LNCaP clone FGC (cell line): Measurements from ENCODE around the gene IL4.

Source experiments
- DNase-seq: peaks from one replicate; pipeline ENCODE4 v3.0.0-alpha.2; 2011; ENCODE audit warnings: low read depth
- H3K4me3 ChIP-seq: 2 replicates; pipeline ENCODE4 v1.5.1; 2011; ENCODE audit warnings: mild to moderate bottlenecking, low read depth, low read length, control low read depth
- TF ChIP-seq, protein P1 (sequence below): IDR thresholded peaks from 2 replicates; pipeline ENCODE4 v1.5.1; 2012; ENCODE audit warnings: mild to moderate bottlenecking; ENCODE audit not compliant: control insufficient read depth, insufficient read depth; ENCODE audit errors: extremely low read depth

The IL4 gene

GRCh38 chr5:132658381-132659302 is 15.1 kb upstream of the IL4 start:
- no peak overlapping the region for H3K4me3 ChIP-seq
- TF ChIP-seq, protein P1, sequence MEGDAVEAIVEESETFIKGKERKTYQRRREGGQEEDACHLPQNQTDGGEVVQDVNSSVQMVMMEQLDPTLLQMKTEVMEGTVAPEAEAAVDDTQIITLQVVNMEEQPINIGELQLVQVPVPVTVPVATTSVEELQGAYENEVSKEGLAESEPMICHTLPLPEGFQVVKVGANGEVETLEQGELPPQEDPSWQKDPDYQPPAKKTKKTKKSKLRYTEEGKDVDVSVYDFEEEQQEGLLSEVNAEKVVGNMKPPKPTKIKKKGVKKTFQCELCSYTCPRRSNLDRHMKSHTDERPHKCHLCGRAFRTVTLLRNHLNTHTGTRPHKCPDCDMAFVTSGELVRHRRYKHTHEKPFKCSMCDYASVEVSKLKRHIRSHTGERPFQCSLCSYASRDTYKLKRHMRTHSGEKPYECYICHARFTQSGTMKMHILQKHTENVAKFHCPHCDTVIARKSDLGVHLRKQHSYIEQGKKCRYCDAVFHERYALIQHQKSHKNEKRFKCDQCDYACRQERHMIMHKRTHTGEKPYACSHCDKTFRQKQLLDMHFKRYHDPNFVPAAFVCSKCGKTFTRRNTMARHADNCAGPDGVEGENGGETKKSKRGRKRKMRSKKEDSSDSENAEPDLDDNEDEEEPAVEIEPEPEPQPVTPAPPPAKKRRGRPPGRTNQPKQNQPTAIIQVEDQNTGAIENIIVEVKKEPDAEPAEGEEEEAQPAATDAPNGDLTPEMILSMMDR = no peak
- DNase-seq = no peak

DNA sequence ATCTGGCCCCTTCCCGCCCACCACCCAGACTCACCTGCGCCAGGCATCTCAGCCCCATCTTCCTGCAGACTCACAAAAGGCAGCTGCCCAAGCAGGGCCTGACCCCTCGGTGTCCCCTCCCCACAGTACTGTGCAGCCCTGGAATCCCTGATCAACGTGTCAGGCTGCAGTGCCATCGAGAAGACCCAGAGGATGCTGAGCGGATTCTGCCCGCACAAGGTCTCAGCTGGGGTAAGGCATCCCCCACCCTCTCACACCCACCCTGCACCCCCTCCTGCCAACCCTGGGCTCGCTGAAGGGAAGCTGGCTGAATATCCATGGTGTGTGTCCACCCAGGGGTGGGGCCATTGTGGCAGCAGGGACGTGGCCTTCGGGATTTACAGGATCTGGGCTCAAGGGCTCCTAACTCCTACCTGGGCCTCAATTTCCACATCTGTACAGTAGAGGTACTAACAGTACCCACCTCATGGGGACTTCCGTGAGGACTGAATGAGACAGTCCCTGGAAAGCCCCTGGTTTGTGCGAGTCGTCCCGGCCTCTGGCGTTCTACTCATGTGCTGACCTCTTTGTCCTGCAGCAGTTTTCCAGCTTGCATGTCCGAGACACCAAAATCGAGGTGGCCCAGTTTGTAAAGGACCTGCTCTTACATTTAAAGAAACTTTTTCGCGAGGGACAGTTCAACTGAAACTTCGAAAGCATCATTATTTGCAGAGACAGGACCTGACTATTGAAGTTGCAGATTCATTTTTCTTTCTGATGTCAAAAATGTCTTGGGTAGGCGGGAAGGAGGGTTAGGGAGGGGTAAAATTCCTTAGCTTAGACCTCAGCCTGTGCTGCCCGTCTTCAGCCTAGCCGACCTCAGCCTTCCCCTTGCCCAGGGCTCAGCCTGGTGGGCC is 13.9 kb upstream of the IL4 start:
- no peak overlapping the region for H3K4me3 ChIP-seq
- TF ChIP-seq, protein P1 = no peak
- DNase-seq = no peak

GRCh38 chr5:132661231-132662003 is 12.4 kb upstream of the IL4 start:
- no peak overlapping the region for H3K4me3 ChIP-seq
- TF ChIP-seq, protein P1 = peak; percentile 16; the same call in 1 of the 2 replicates
- DNase-seq = no peak

GRCh38 chr5:132662004-132662401 is 11.8 kb upstream of the IL4 start:
- no peak for DNase-seq
- H3K4me3 ChIP-seq = no peak overlapping the region
- TF ChIP-seq, protein P1 = no peak

- TF ChIP-seq, protein P1 = no peak
- H3K4me3 ChIP-seq = no peak overlapping the region
- no peak for DNase-seq
Observed at GRCh38 chr5:132662925-132663770, 10.6 kb upstream of the IL4 start.
